MM.1S (cell line): ENCODE data around the gene AGFG1.

ENCODE experiments used
- DNase-seq: peaks from one replicate; pipeline ENCODE4 v3.0.0-alpha.2; 2015
- H2AFZ ChIP-seq: fragments of 300-600 bp; sonication (generic); 2 replicates; pipeline ENCODE4 v1.6.0; 2016; ENCODE audit warnings: antibody characterized with exemption, low read length
- H3F3A ChIP-seq: fragments of 300-600 bp; sonication (generic); 2 replicates; pipeline ENCODE4 v1.6.1; 2016; ENCODE audit warnings: mild to moderate bottlenecking, antibody characterized with exemption, low read length, moderate library complexity, mixed read lengths; ENCODE audit not compliant: insufficient read depth
- H3K27ac ChIP-seq: fragments of 300-600 bp; sonication (generic); 2 replicates; pipeline ENCODE4 v1.5.1; 2016; ENCODE audit warnings: mild to moderate bottlenecking, low read length
- H3K27me3 ChIP-seq: fragments of 300-600 bp; sonication (generic); replicated peaks from 2 replicates; pipeline ENCODE4 v1.6.0; 2016; ENCODE audit warnings: low read length; ENCODE audit not compliant: insufficient read depth
- H3K36me3 ChIP-seq: fragments of 300-600 bp; sonication (generic); replicated peaks from 2 replicates; pipeline ENCODE4 v1.6.1; 2016; ENCODE audit warnings: mild to moderate bottlenecking, low read length, mixed read lengths; ENCODE audit not compliant: insufficient read depth
- H3K4me1 ChIP-seq: fragments of 300-600 bp; sonication (generic); 2 replicates; pipeline ENCODE4 v1.6.1; 2016; ENCODE audit warnings: low read length, mixed read lengths
- H3K4me2 ChIP-seq: fragments of 300-600 bp; sonication (generic); 2 replicates; pipeline ENCODE4 v1.6.0; 2016; ENCODE audit warnings: low read depth, low read length
- H3K4me3 ChIP-seq: fragments of 300-600 bp; sonication (generic); 2 replicates; pipeline ENCODE4 v1.5.1; 2016; ENCODE audit warnings: low read length, mixed read lengths
- H3K79me2 ChIP-seq: fragments of 300-600 bp; sonication (generic); 2 replicates; pipeline ENCODE4 v1.6.1; 2016; ENCODE audit warnings: mixed run types, low read length, mixed read lengths
- H3K9ac ChIP-seq: fragments of 300-600 bp; sonication (generic); 2 replicates; pipeline ENCODE4 v1.6.1; 2016; ENCODE audit warnings: low read length, mixed read lengths
- H3K9me2 ChIP-seq: fragments of 300-600 bp; sonication (generic); replicated peaks from 2 replicates; pipeline ENCODE4 v1.6.1; 2016; ENCODE audit warnings: mild to moderate bottlenecking, low read length, mixed read lengths; ENCODE audit not compliant: insufficient read depth
- H3K9me3 ChIP-seq: fragments of 300-600 bp; sonication (generic); replicated peaks from 2 replicates; pipeline ENCODE4 v1.6.1; 2016; ENCODE audit warnings: mild to moderate bottlenecking, low read length, mixed read lengths; ENCODE audit not compliant: insufficient read depth
- H4K20me1 ChIP-seq: fragments of 300-600 bp; sonication (generic); 2 replicates; pipeline ENCODE4 v1.6.1; 2016; ENCODE audit warnings: mild to moderate bottlenecking, low read length, moderate library complexity, mixed read lengths; ENCODE audit not compliant: insufficient read depth
- CTCF ChIP-seq: fragments of 300-600 bp; sonication (generic); IDR thresholded peaks from 2 replicates; pipeline ENCODE4 v1.5.1; 2016; ENCODE audit warnings: antibody characterized with exemption, low read length, mixed read lengths
- EZH2 ChIP-seq: fragments of 300-600 bp; sonication (generic); optimal IDR thresholded peaks from 2 replicates; pipeline ENCODE3; 2017; ENCODE audit warnings: low read depth, mild to moderate bottlenecking, antibody characterized with exemption, low read length, mixed read lengths
- EZH2phosphoT487 ChIP-seq: fragments of 300-600 bp; sonication (generic); IDR thresholded peaks from 2 replicates; pipeline ENCODE4 v1.6.1; 2018; ENCODE audit warnings: antibody characterized with exemption, low read length

The AGFG1 gene

GRCh38 chr2:227592694-227593387, 120.9 kb downstream of the AGFG1 start:
- Histone ChIP-seq H3K27me3 (no peaks in the 10 kb centered on the region), H3K9ac (no peak overlapping the region), H3K79me2 (no peaks in the 10 kb centered on the region), H3K4me1 (peaks cover 10% of the 10 kb centered on the region), H3K4me2 (peak overlapping the region; percentile 29), H3K36me3 (no peaks in the 10 kb centered on the region), H3K27ac (no peak overlapping the region), H3K4me3 (no peak overlapping the region), H4K20me1 (no peaks in the 10 kb centered on the region), H3K9me3 (no peaks in the 10 kb centered on the region), H3K9me2 (no peaks in the 10 kb centered on the region), H2AFZ (no peak overlapping the region), H3F3A (no peaks in the 10 kb centered on the region)
- DNase-seq, result peak; percentile 73
- TF ChIP-seq EZH2 (no peak), EZH2phosphoT487 (no peak), CTCF (no peak)

- no peak for DNase-seq
- H2AFZ ChIP-seq, result no peak overlapping the region
- no peaks in the 10 kb centered on the region for H3K36me3 ChIP-seq
- no peaks in the 10 kb centered on the region for H3F3A ChIP-seq
- no peaks in the 10 kb centered on the region for H3K9me2 ChIP-seq
- H3K79me2 ChIP-seq, result no peaks in the 10 kb centered on the region
- TF ChIP-seq EZH2phosphoT487 (no peak), CTCF (no peak), EZH2 (no peak)
- no peaks in the 10 kb centered on the region for H3K27me3 ChIP-seq
- H3K4me3 ChIP-seq, result no peak overlapping the region
- no peaks in the 10 kb centered on the region for H3K9me3 ChIP-seq
- peaks cover 10% of the 10 kb centered on the region for H3K4me1 ChIP-seq
- H4K20me1 ChIP-seq, result no peaks in the 10 kb centered on the region
- no peak overlapping the region for H3K4me2 ChIP-seq
- no peak overlapping the region for H3K27ac ChIP-seq
- H3K9ac ChIP-seq, result no peak overlapping the region
Measured at GRCh38 chr2:227595797-227596196, 123.8 kb downstream of the AGFG1 start.

- no peak overlapping the region for H3K4me2 ChIP-seq
- no peaks in the 10 kb centered on the region for H3F3A ChIP-seq
Measured at GRCh38 chr2:227597036-227597435, 125.1 kb downstream of the AGFG1 start.

More at GRCh38 chr2:227597036-227597435, 125.1 kb downstream of the AGFG1 start:
- H3K4me1 ChIP-seq, result peaks cover 10% of the 10 kb centered on the region
- no peaks in the 10 kb centered on the region for H3K27me3 ChIP-seq
- H4K20me1 ChIP-seq, result no peaks in the 10 kb centered on the region
- H3K79me2 ChIP-seq, result no peaks in the 10 kb centered on the region
- DNase-seq, result no peak
- no peak overlapping the region for H3K4me3 ChIP-seq
- no peak overlapping the region for H3K27ac ChIP-seq
- no peak for TF ChIP-seq CTCF
- TF ChIP-seq EZH2, result no peak
- no peak for TF ChIP-seq EZH2phosphoT487
- H3K9me3 ChIP-seq, result no peaks in the 10 kb centered on the region
- no peak overlapping the region for H3K9ac ChIP-seq
- no peak overlapping the region for H2AFZ ChIP-seq
- no peaks in the 10 kb centered on the region for H3K36me3 ChIP-seq
- no peaks in the 10 kb centered on the region for H3K9me2 ChIP-seq
